ENCODE measurements around the gene RPTOR.

DNA sequence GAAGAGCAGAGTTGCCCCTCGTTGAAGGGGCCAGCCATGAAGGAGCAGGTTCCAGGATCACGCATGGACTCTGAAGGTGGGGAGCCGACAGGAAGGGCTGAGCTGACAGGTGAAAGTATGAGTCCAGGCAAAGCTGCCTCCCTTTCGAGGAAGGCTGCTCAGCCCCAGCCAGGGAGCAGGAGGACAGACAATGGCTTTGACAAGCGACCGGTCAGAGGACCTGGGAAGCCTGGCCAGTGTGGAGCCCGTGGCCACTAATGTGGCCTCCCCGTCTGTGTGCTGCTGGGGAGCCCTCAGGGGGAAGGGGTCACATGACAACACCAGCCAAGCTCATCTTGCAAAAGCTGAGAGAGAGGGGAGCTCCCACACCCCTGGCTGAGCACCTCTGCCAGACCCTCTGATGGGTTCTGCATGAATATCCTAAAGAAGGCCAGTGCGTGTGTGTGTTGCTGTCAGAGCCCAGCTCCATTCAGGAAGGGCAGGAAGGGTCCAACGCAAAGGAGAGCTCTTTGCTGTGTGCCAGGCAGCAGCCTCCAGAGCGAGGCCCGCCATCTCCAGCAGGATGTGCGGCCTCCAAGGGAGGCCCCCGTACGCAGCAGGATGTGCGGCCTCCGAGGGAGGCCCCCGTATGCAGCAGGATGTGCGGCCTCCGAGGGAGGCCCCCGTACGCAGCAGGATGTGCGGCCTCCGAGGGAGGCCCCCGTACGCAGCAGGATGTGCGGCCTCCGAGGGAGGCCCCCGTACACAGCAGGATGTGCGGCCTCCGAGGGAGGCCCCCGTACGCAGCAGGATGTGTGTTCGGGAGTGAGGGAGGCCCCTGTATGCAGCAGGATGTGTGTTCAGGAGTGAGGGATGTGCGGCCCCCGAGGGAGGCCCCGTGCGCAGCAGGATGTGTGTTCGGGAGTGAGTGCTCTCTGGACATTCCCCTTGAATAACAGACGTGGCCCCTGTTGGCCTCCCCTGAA is 344.9 kb downstream of the RPTOR start:
- no peak for TF ChIP-seq SUZ12 (IDR thresholded peaks at IDR 0.05; ENCODE audit: unreplicated experiment)
- TF ChIP-seq SRF (IDR thresholded peaks at IDR 0.05; ENCODE audit: low read depth in 2 of 2, low read length in 2 of 2): no peak
- TF ChIP-seq EZH2 (IDR thresholded peaks at IDR 0.05; ENCODE audit: borderline replicate concordance, control insufficient read depth, low read depth, low read length): no peak
- TF ChIP-seq POLR2AphosphoS5 (IDR thresholded peaks at IDR 0.05; ENCODE audit: low read length): no peak
- no peak for TF ChIP-seq CTCF (IDR thresholded peaks at IDR 0.05 in 2 of 3, conservative IDR thresholded peaks at IDR 0.05 in 1 of 3; ENCODE audit: control insufficient read depth in 2 of 3, extremely low read depth in 1 of 3, insufficient read depth in 1 of 3, low read depth in 3 of 3, low read length in 3 of 3)
- no peak for TF ChIP-seq SREBF2 (IDR thresholded peaks at IDR 0.05; ENCODE audit: low read length)
